Calu3 (cell line): Measurements from ENCODE around the gene PTGFRN. TPM values are rescaled to one million over a fixed set of nuclear protein-coding genes. Genes with fewer than 3 reads are reported as not detected.

Experiments
- BruUV-seq: library from RNA; stranded (reverse); fragments of 400-500 nt; replicated peaks from 2 replicates; lab custom pipeline; 2021; lab: Mats Ljungman, UMichigan
- CTCF ChIA-PET: fragments of 300-600 bp; sonication (Branson Sonifier 250); formaldehyde crosslinking; loops from one replicate; lab custom pipeline; 2022; ENCODE audit warnings: antibody characterized with exemption; lab: Charles Lee
- DNase-seq: peaks from one replicate; pipeline ENCODE4 v3.0.0; 2022
- H3K27ac Mint-ChIP-seq: one replicate; pipeline ENCODE4 v1.8.0; 2022; ENCODE audit warnings: mixed read lengths; ENCODE audit not compliant: unreplicated experiment
- H3K27me3 Mint-ChIP-seq: one replicate; pipeline ENCODE4 v1.8.0; 2022; ENCODE audit warnings: mixed read lengths; ENCODE audit not compliant: unreplicated experiment
- H3K36me3 Mint-ChIP-seq: one replicate; pipeline ENCODE4 v1.8.0; 2022; ENCODE audit warnings: mild to moderate bottlenecking, moderate library complexity, mixed read lengths; ENCODE audit not compliant: insufficient read depth, unreplicated experiment
- H3K4me1 Mint-ChIP-seq: one replicate; pipeline ENCODE4 v1.8.0; 2022; ENCODE audit warnings: mild to moderate bottlenecking, low read depth, mixed read lengths; ENCODE audit not compliant: unreplicated experiment
- H3K4me3 Mint-ChIP-seq: one replicate; pipeline ENCODE4 v1.8.0; 2022; ENCODE audit warnings: mild to moderate bottlenecking, low read depth, moderate library complexity, mixed read lengths; ENCODE audit not compliant: unreplicated experiment
- H3K9me3 Mint-ChIP-seq: one replicate; pipeline ENCODE4 v1.8.0; 2022; ENCODE audit warnings: low read depth, mixed read lengths; ENCODE audit not compliant: unreplicated experiment
- CTCF ChIP-seq: fragments of 200-600 bp; IDR thresholded peaks from one replicate; pipeline ENCODE4 v1.8.0; 2022; ENCODE audit warnings: antibody characterized with exemption; ENCODE audit not compliant: unreplicated experiment
- intact Hi-C: fragments of 100-400 bp; cut with micrococcal nuclease; formaldehyde crosslinking; loops from one replicate; pipeline ENCODE4 v1.10.0; 2022; ENCODE audit not compliant: unreplicated experiment
- total RNA-seq: library from RNA; stranded (reverse); gene quantifications from 2 replicates; pipeline ENCODE4 v1.2.3, GENCODE V29; 2022

PTGFRN gene
- total RNA-seq, 1 experiment from 2014 or later = 44.6 TPM

GRCh38 chr1:117025568-117025967 is 115.9 kb downstream of the PTGFRN start:
- no peak for TF ChIP-seq CTCF
- CTCF ChIA-PET = no interaction called here
- Mint-ChIP-seq H3K9me3 (no peaks in the 10 kb centered on the region), H3K27me3 (no peaks in the 10 kb centered on the region), H3K27ac (no peak overlapping the region), H3K36me3 (no peaks in the 10 kb centered on the region), H3K4me3 (no peak overlapping the region), H3K4me1 (no peaks in the 10 kb centered on the region)
- intact Hi-C loops = no loop called here
- no TSS peak for BruUV-seq
- DNase-seq = no peak

DNA sequence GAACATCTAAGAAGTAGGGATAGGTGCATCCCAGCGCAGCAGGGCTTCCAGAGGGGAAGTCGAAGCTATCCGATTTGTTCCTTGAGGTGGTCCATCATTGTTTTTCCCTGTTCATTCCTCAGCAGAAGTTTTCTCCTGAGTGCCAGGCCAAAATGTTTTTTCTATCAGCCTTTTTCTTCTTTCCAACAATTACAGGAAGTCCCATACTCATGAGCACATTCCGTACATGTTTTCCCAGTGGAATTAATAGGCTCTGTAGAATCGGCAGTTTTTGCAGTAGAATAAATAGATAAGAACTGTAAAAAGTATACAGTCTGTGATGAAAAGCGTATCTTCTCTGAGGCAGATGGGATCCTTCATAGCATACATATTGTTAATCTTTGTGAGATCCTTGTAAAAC is 116.6 kb downstream of the PTGFRN start:
- CTCF ChIA-PET = no interaction called here
- no peak for DNase-seq
- no peaks in the 10 kb centered on the region for H3K36me3 Mint-ChIP-seq
- H3K9me3 Mint-ChIP-seq = no peaks in the 10 kb centered on the region
- no peak overlapping the region for H3K27ac Mint-ChIP-seq
- H3K4me1 Mint-ChIP-seq = no peaks in the 10 kb centered on the region
- intact Hi-C loops = no loop called here
- no peak overlapping the region for H3K4me3 Mint-ChIP-seq
- no peaks in the 10 kb centered on the region for H3K27me3 Mint-ChIP-seq
- BruUV-seq = no TSS peak
- TF ChIP-seq CTCF = no peak

DNA sequence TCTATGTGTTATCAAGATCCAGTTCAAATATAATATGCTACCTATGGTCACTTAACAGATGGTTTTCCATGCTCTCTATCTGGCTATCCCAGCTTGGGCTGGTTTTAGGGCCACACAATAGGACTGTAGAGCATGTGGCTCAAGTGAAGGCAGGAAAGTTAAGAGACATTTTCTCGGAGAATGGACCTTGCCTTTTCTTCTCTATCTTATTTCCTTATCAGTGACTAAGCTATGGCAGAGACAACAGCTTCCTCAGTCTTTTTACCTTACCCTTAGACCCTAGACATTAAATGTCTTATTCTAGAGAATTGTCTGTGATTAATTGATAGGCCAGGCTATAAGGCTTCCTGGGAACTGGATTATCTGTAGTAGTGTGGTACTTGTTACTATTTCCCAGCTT is 120.0 kb downstream of the PTGFRN start:
- intact Hi-C loops = no loop called here

GRCh38 chr1:117030271-117030877 is 120.7 kb downstream of the PTGFRN start:
- no peaks in the 10 kb centered on the region for H3K27me3 Mint-ChIP-seq

More for the DNA sequence above, 120.0 kb downstream of the PTGFRN start:
- H3K4me3 Mint-ChIP-seq = no peak overlapping the region
- H3K36me3 Mint-ChIP-seq = no peaks in the 10 kb centered on the region
- CTCF ChIA-PET = no interaction called here
- H3K4me1 Mint-ChIP-seq = no peaks in the 10 kb centered on the region
- no TSS peak for BruUV-seq
- no peak for DNase-seq
- H3K27ac Mint-ChIP-seq = no peak overlapping the region
- TF ChIP-seq CTCF = no peak
- H3K9me3 Mint-ChIP-seq = no peaks in the 10 kb centered on the region
- no peaks in the 10 kb centered on the region for H3K27me3 Mint-ChIP-seq

More at GRCh38 chr1:117030271-117030877, 120.7 kb downstream of the PTGFRN start:
- intact Hi-C loops = no loop called here
- BruUV-seq = no TSS peak
- Mint-ChIP-seq H3K9me3 (no peaks in the 10 kb centered on the region), H3K4me1 (no peaks in the 10 kb centered on the region), H3K4me3 (no peak overlapping the region), H3K27ac (no peak overlapping the region), H3K36me3 (no peaks in the 10 kb centered on the region)
- no peak for DNase-seq
- no peak for TF ChIP-seq CTCF
- CTCF ChIA-PET = no interaction called here
